GM20431 (cell line): Measurements from ENCODE around the gene CSRNP3.

Experiments used
- in situ Hi-C: fragments of 300-500 bp; cut with MseI, MboI; formaldehyde crosslinking; loops from one replicate; pipeline ENCODE4 v1.15.0; 2020; ENCODE audit warnings: low sequenced_read_pairs; ENCODE audit not compliant: unreplicated experiment

Gene CSRNP3

DNA sequence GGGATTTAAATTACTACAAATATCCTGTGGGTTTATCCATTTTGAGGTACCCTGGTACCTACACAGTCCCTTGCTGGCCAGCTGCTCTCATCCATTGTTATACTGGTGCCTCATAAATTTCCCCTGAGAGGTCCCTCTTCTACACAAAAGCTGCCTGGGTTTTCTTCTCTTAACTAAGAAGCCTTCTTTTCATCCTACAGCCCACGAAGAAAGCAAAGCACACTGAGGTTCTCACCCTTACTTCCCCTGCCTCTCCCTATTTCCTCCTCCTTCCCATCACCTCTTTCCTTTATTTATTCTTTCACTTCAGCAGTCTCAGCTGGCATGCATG lies 154.9 kb downstream of the CSRNP3 start:
- in situ Hi-C loops: no loop called here

DNA sequence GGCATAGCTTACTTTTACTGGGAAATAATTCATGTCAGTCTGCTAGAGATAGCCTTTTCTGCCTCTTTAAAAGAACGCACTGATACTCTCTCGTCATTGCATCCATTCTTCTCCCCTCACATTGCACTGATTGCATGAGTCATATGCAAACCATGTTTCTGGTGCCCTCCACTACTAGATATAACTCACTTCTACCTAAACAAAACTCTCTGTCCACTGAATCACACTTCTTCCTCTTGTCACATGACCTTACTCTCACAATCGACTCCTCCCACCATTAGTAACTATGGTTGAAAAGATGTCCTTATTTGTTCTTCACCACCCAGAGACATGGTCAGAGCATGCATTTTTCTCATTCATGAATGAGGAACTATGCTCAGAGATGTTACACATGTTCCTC lies 158.0 kb downstream of the CSRNP3 start:
- in situ Hi-C loops: no loop called here

DNA sequence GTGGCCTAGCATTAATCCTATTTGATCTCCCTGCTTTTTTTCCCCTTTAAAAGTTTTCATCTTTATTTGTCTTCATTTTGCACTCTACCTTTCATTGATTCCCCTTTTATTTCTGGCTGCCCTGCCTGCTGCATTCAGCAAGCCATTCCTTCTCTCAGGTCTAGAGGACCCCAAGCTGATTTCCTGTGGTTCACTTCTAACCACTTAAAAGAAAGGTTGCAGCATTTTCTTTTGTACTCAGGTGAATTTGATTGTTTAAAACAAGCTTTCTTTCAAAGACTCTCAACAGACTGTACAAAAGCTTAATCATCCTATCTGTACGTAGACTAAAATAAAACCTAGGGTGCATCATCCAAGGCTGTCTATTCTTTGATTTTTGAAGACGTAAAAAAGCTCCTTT lies 160.3 kb downstream of the CSRNP3 start:
- in situ Hi-C loops: no loop called here

DNA sequence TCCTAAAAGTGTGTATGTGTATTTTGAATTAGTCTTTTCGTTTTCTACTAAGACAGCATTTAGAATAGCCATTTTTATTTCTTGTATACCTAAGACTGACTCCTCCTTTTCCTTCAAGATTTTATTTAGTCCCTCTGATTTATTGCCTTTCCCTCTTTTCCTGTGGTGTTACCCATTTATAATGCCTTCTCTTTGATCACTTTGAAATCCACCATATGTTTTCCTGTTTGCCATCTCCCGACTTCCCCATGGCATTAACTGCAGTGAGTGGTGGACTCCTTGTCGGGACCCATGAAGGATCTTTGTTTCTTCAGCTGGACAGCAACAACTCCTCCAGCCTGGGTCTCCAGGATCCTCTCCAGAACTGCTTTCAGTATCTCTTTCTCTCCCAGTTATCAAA lies 160.7 kb downstream of the CSRNP3 start:
- in situ Hi-C loops: no loop called here

DNA sequence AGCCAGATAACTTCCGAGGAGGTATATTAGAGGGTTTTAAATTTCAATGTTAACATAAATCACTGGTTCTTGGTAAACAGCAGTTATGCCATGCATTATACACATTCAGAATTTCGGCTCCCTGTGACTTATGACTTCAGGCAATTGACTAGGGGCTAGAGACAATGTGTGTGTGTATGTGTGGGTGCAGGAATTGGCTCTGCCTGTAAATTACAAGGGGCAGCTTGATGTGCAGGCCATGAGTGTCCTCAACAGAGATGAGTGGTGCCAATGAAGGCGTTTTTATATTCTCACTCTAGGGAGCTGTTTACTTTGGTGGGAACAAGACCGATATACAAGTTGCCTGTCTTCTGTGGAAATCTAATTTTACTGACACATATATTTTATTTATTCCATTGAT lies 161.6 kb downstream of the CSRNP3 start:
- in situ Hi-C loops: no loop called here

DNA sequence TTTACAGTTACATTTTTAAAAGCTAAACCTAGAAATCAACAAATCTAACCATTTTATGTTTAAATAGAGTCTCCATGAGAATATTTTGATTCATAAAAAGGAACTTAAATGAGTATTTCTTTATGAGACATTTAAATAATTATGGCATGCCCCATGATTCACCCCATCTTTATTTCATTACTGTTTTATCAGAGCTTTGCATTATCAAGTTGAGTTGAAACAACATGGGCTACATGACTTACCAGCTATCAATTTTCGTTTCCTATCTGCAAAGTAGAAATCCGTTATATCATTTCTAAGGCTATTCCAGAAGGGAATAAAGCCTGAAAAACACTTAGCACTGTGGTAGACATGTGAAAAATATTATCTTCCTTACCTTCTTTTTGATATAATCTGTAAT lies 163.1 kb downstream of the CSRNP3 start:
- in situ Hi-C loops: no loop called here

DNA sequence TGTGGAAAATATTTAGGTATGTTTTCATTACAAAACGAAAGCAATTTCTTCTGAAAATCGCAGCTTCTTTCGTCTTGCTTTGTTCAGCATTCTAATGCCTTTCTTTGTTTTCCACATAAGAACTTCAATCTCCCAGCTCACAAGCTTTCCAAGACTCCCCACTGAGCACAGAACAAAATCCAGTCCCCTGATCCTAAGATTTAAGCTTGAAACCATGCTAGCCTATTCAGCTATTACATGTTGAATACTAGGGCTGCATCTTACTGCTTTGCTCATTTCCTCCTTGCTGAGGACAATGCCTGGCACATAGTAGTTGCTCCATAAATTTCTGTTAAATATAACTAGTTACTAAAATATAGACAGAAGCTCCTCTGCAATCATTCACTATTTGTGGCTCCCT lies 163.9 kb downstream of the CSRNP3 start:
- in situ Hi-C loops: no loop called here

DNA sequence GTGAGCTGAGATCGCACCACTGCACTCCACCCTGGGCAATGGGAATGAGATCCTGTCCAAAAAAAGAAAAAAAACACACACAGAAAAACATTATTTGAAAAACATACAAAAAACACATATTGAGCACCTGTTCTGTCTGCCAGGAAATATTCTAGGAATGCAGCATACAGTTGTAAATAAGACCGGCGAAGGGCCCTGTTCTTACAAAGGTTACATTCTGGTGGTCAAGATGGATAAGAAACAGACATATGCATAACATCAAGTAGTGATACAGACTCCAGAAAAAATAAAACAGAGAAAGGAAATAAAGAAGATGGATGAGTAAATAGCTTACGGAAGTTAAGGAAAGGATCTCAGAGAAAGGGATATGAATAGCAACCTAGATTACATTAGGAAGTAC lies 164.8 kb downstream of the CSRNP3 start:
- in situ Hi-C loops: no loop called here

DNA sequence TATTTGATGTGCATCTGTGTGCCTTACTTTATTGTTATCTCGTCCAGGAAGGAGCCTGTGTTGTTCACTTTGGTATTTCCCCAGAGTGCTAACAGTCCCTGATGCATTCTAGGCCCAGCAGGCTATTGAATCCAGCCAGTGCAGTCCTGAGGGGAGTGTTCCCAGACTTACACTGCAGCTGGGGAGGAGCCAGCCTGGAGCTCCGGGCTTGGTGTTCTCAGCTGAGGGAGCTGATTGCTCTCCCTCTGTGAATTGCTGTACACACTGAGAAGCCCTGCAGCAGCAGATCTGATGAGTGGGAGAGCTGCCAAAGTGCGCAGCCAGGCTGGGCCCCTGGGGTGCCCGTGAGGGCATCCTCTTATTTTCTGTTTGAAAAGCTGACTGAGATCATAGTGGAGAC lies 165.4 kb downstream of the CSRNP3 start:
- in situ Hi-C loops: no loop called here

DNA sequence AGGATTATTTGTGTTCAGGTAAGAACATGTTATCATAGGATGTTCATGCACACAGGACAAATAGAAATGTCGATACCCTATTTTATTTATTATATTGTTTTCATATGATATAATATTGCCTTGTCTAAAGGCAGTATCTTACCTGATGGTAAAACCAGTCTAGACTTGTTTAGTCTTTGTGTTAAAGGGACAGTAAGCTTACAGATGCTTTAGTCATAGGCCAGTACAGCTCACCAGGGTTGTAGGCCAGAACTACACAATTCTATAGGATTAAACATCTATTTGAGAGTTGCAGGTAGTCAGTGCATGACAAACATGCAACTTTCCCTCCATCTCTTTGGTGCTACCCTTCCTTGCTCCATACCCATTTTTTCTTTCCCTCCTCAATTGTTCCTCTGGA lies 166.0 kb downstream of the CSRNP3 start:
- in situ Hi-C loops: no loop called here

DNA sequence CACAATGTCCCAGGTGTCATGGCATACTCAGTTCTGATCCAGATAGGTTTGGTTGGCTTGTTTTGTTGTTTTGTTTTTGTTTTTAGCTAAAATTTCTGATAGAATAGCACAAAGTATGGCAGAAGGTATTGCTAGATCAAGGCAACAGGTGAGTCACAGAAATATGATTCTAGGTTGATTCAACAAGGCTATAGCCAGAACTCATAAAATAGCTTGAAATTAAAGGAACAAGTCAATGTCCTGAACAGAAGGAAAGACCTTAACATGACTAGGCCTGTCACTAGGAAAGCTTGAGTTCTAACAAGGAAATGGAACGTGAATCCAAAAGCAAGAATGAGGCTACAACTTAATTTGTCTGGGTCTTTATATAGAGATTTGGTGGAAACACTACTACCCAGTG lies 167.5 kb downstream of the CSRNP3 start:
- in situ Hi-C loops: no loop called here

DNA sequence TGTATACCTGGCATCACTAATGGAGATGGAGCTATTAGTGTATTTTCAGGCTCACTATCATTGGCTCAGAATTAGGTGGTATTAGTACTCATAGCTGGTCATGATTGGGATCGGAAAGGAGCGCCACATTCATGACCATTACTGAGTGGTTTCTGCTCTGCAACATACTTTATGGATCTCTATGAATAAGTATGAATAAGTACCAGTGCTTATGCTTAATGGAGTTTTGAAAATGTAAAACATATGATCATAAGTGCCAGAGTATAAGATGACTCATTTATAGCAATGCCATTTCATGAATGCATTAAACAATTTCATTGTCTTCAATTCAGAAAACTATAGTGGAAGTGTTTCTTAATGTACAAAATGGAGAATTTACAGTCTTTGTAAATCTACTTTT lies 167.9 kb downstream of the CSRNP3 start:
- in situ Hi-C loops: no loop called here

DNA sequence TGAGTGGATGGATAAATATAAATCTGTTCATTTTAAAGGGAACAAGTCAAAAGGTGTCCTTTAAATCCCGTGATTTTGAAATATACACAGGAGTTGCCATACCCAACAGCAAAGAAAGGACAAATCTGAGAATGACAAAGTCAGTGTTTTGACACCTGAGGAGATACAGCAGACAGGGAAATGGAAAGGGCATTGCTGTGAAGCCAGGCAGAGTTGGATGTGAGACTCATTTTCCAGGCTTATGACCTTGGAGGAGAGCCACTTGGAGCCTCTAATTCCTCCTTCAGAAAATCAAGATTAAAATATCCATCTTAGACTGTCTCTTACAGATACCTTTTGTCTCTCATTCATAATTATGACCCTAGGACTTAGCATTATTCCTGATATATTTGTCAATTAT lies 170.0 kb downstream of the CSRNP3 start:
- in situ Hi-C loops: no loop called here

DNA sequence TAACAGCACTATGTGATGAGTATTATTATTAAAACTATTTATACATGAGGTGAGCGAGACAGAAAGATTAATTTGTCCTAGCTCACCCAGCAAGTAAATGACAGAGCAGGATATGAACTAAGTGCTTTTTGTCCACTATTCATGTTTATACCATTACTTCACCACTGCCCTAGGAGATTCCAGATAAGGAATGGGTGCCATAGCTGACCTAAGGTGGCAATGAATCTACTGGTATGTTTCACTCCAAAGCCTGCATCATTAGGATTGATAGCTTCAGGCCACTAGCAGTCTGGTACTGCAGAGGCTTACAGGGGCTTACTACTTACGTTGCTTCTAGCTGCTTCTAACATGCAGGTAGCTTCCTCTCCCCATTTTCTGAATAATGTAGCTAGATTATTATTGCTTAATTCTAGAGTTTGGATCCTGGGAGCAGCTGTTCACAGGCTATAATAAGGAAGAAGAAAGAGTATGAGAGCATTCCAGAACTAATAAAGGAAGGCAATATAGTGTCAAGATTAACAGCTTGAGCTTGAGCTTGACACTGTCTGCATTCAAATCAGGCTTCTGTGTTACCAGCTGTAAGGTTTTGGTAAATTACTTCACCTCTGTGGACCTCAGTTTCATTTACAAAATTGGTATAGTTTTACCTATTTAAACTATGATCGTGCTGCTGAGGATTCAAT lies 170.9 kb downstream of the CSRNP3 start:
- in situ Hi-C loops: no loop called here

DNA sequence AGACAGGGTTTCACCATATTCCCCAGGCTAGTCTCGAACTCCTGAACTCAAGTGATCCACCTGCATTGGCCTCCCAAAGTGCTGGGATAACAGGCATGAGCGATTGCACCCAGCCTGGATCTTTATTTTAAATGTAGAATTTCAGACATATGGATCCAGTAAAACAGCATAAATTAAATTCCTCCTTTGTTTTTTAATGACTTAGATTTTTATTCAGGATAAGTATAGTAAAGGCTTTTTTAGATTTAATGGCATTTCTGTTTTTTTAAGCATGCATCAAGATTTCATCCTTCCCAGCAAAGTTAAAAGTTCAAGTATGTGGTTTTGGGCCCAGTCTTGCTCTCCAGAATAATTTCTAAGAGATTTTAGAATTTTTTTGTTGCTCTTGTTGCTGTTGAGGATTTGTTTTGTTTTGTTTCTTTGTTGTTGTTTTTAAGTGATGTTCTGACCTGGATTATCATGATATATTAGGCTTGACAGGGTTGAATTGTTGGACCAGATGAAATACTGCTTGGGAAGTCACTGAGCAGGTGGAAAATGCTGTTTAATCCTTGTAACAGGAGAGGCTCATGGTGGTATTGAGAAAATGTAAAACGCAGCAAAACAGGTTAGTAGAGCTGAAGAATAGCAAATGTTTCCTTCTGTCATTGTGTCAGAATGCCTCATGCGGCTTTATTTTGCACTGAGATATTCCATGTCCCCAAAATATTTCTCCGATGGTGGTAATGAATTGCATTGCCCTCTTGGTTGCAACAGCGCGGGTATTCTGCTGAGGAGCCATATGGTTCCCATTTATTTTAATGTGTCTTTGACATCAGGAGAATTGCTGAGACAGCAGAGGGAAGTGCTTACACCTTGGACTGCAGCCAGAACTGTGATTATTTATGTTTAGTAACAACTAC lies 176.7 kb downstream of the CSRNP3 start:
- in situ Hi-C loops: no loop called here

DNA sequence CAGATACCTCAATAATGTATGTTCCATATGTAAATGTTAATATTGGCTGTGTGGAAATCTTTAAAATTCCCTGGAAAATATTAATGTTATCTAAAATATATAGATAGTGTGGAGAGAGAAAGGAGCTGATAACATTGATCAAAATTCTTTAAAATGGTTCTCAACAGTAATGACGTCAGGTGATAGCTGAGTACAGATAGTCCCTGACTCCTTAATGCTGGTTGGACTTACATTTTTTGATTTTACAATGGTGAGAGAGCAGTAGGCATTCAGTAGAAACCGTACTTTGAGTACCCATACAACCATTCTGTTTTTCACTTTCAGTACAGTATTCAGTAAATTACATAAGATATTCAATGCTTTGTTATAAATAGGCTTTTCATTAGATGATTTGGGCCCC lies 177.9 kb downstream of the CSRNP3 start:
- in situ Hi-C loops: no loop called here

DNA sequence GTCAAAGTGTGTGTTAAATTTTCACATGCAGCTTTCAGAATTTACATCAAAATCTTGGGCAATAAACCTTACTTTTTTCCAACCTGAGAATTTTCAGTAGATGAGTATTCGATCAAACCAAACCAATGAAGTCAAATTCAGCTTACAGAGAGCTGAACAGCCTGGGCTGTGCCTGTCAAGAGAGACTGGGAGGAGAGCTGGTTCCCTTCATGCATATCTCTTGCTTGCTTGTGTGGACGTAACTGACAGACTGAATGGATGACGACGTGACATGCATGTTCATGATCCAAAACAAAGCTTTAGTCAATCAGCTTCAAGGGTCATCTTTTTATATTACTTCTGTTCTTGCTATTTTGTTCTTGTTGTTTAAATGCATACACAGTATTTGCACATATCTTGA lies 179.3 kb downstream of the CSRNP3 start:
- in situ Hi-C loops: no loop called here

DNA sequence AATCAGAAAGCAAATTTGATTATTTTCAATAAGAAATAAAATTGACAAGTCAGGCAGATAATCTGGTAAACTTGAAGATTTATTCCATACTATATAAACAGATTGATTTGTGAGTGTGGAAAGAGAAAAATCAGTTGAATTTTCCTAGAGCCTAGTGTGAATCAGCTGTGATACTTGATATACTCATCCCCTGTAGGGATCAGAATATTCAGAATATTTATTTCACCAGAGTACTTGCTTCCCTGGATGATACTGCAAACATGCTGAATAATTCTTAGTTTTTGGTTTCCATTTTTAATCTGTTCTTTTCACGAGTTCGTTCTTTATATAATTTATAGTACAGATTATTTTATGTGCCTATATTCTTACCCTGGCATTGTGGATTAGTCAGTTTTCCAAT lies 181.7 kb downstream of the CSRNP3 start:
- in situ Hi-C loops: no loop called here

DNA sequence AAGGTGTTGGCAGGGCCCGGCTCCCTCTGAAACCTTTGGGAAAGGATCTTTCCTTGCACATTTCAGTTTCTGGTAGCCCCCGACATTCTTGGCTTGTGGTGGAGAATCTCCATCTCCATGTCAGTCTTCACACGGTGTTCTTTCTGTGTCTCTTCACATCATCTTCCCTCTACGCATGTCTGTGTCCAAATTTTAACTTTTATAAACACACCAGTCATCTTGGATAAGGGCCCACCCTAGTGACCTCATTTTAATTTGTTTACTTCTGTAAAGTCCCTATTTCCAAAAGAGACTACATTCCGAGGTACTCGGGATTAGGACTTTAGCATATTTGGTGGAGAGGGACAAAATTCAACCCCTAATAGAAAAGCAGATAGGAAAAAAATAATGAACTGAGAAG lies 186.2 kb downstream of the CSRNP3 start:
- in situ Hi-C loops: no loop called here

DNA sequence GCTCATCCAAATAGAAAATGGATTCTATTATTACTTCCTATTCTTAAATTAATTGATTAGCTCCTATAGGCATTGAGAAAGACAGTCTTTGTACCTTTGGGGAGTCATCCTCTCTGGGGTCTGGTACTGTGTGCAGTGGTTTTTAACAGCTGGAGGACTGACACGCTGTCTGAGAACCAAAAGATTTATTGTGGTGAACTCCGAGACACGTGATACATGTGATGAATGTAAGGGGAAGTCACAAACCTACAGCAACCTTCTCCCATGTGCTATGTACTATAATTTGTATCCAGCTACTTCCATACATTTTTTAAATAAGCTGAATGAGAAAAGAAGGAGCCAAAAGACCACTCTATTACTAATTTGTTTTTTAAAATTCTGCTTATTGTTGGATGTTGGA lies 190.9 kb downstream of the CSRNP3 start:
- in situ Hi-C loops: no loop called here

DNA sequence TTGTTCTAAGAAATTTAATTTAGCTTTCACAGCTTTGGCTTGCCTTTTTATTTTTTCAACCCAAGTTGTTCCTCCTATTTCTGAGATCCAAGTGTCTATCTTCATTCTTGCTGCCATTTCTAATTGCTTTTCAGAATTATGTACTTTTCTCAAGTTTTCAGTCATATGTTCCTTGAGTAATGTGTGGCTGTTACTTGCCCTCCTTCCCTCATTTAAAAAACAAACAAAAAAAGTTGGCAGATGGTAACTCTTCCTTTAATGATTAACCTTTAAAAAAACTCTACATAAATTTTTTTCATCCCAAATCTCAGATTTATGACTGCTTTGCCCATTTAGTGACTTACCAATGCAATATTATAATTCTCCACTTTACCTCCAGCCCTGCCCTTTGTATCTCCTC lies 193.2 kb downstream of the CSRNP3 start:
- in situ Hi-C loops: no loop called here

DNA sequence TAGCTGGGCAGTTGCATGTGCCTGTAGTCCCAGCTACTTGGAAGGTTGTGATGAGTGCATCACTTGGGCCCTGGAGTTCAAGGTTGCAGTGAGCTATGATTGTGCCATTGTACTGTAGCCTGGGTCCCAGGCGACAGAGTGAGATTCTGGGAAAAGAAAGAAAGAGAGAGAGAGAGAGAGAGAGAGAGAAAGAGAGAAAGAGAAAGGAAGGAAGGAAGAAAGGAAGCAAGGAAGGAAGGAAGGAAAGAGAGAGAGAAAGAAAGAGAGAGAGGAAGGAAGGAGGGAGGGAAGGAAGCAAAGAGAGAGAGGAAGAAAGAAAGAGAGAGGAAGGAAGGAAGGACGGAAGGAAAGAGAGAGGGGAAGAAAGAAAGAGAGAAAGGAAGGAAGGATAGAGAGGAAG lies 196.1 kb downstream of the CSRNP3 start:
- in situ Hi-C loops: no loop called here
